Measurements from ENCODE around the gene GBA2.

The GBA2 gene

DNA sequence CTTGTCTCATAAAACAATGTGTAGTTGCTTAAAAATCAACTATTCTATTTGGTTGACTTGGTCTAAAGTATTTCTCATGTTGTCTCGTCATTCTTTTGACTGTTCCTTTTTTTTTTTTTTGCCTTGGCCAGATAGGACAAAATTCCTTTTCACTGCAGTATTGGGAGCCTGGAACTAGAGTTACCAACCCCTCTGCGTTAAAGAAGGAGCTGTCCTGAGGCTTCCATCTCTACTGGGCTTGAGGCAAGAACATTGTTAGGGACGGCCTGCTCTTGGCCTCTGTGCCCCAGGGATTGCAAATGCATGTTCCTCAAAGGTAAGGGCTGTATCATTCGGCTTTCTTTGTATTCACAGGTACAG, 41.0 kb upstream of the GBA2 start:
- Histone ChIP-seq H3K23ac (ENCODE audit: low read length) (no peak overlapping the region), H3K36me3 (ENCODE audit: control insufficient read depth in 1 of 2, insufficient read depth in 2 of 2, low read length in 2 of 2) (no peaks in the 10 kb centered on the region), H2AK5ac (ENCODE audit: low read length) (no peak overlapping the region), H3K9me3 (ENCODE audit: insufficient read depth, low read depth, low read length) (peaks cover 1% of the 10 kb centered on the region), H4K91ac (ENCODE audit: low read depth, low read length) (no peak overlapping the region), H4K12ac (ENCODE audit: low read depth, low read length) (no peak overlapping the region), H3K79me2 (ENCODE audit: control insufficient read depth, insufficient read depth, low read length, poor library complexity) (no peaks in the 10 kb centered on the region), H3K27me3 (ENCODE audit: insufficient read depth, low read length) (no peaks in the 10 kb centered on the region), H3K4me2 (ENCODE audit: low read length) (no peak overlapping the region), H2AFZ (ENCODE audit: insufficient read depth, low read length, poor library complexity) (no peak overlapping the region), H2BK12ac (ENCODE audit: low read length) (no peak overlapping the region), H3K9ac (ENCODE audit: low read length) (no peak overlapping the region), H3K4me1 (ENCODE audit: control insufficient read depth in 1 of 2, insufficient read depth in 2 of 2, low read length in 2 of 2) (peaks cover 11 to 25% of the 10 kb centered on the region in 2 experiments), H3K18ac (ENCODE audit: low read length) (no peak overlapping the region), H3K27ac (ENCODE audit: low read depth, low read length) (no peak overlapping the region), H3K14ac (ENCODE audit: low read length) (no peak overlapping the region), H3K4me3 (ENCODE audit: low read depth, low read length) (no peak overlapping the region), H2BK120ac (ENCODE audit: insufficient read depth, low read length, poor library complexity) (no peak overlapping the region), H4K8ac (ENCODE audit: low read depth, low read length) (no peak overlapping the region), H3K79me1 (ENCODE audit: low read length) (peaks cover 3% of the 10 kb centered on the region), H3K4ac (ENCODE audit: low read depth, low read length) (no peak overlapping the region), H2BK5ac (ENCODE audit: low read depth, low read length, poor library complexity) (no peak overlapping the region)
- no peak for DNase-seq
- no CpG with 5 or more reads among the region's 4 CpGs for WGBS (ENCODE audit: extremely low coverage, insufficient coverage, insufficient read length)

DNA sequence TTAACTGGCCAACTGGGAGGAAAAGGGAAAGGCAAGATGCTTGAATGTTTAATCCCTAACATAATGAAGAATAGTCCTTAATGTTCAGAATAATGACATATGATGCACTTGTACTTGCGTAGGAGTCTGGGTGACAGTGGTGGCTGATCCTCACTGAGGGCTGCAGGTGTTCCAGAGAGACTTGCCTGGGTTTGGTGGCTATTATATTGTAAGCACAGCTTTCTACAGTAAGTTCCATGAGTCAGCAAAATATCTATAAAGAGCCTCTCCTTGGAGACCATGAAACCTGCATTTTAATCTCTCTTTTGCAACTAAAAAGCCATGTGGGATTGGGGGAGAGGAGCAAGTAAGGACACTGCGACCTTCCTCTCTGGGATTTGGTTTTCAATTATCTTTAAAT, 40.5 kb upstream of the GBA2 start:
- Histone ChIP-seq H2BK120ac (ENCODE audit: insufficient read depth, low read length, poor library complexity) (no peak overlapping the region), H3K4ac (ENCODE audit: low read depth, low read length) (no peak overlapping the region), H3K23ac (ENCODE audit: low read length) (no peak overlapping the region), H3K14ac (ENCODE audit: low read length) (no peak overlapping the region), H2AFZ (ENCODE audit: insufficient read depth, low read length, poor library complexity) (no peak overlapping the region), H4K91ac (ENCODE audit: low read depth, low read length) (no peak overlapping the region), H4K8ac (ENCODE audit: low read depth, low read length) (no peak overlapping the region), H3K4me3 (ENCODE audit: low read depth, low read length) (no peak overlapping the region), H2BK12ac (ENCODE audit: low read length) (no peak overlapping the region), H3K27ac (ENCODE audit: low read depth, low read length) (no peak overlapping the region), H4K12ac (ENCODE audit: low read depth, low read length) (no peak overlapping the region), H2AK5ac (ENCODE audit: low read length) (no peak overlapping the region), H3K27me3 (ENCODE audit: insufficient read depth, low read length) (no peaks in the 10 kb centered on the region), H3K4me2 (ENCODE audit: low read length) (no peak overlapping the region), H3K4me1 (ENCODE audit: control insufficient read depth in 1 of 2, insufficient read depth in 2 of 2, low read length in 2 of 2) (peaks cover 11 to 25% of the 10 kb centered on the region in 2 experiments), H2BK5ac (ENCODE audit: low read depth, low read length, poor library complexity) (no peak overlapping the region), H3K9ac (ENCODE audit: low read length) (no peak overlapping the region), H3K36me3 (ENCODE audit: control insufficient read depth in 1 of 2, insufficient read depth in 2 of 2, low read length in 2 of 2) (no peaks in the 10 kb centered on the region), H3K9me3 (ENCODE audit: insufficient read depth, low read depth, low read length) (peaks cover 1% of the 10 kb centered on the region), H3K18ac (ENCODE audit: low read length) (no peak overlapping the region), H3K79me1 (ENCODE audit: low read length) (peaks cover 3% of the 10 kb centered on the region), H3K79me2 (ENCODE audit: control insufficient read depth, insufficient read depth, low read length, poor library complexity) (no peaks in the 10 kb centered on the region)
- WGBS (ENCODE audit: extremely low coverage, insufficient coverage, insufficient read length) = no CpG with 5 or more reads among the region's 2 CpGs
- no peak for DNase-seq

DNA sequence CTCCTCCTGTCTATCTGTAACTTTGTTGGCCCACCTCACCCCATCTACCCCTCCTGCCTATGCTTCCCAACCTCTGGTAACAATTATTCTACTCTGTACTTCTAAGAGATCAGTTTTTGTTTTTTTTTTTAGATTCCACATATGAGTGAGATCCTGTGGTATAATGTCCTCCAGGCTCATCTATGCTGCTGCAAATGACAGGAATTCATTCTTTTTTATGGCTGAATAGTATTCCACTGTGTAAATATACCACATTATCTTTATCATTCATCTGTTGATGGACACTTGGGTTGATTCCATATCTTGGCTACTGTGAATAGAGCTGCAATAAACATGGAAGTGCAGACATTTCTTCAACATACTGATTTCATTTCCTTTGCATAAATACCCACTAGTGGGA, 34.4 kb upstream of the GBA2 start:
- H3K18ac ChIP-seq (ENCODE audit: low read length) = no peak overlapping the region
- H3K9ac ChIP-seq (ENCODE audit: low read length) = no peak overlapping the region
- no peak overlapping the region for H2AK5ac ChIP-seq (ENCODE audit: low read length)
- H3K27me3 ChIP-seq (ENCODE audit: insufficient read depth, low read length) = no peaks in the 10 kb centered on the region
- H3K36me3 ChIP-seq (ENCODE audit: control insufficient read depth in 1 of 2, insufficient read depth in 2 of 2, low read length in 2 of 2) = no peaks in the 10 kb centered on the region
- no peak overlapping the region for H2AFZ ChIP-seq (ENCODE audit: insufficient read depth, low read length, poor library complexity)
- H3K4ac ChIP-seq (ENCODE audit: low read depth, low read length) = no peak overlapping the region
- no peak overlapping the region for H3K4me2 ChIP-seq (ENCODE audit: low read length)
- H3K9me3 ChIP-seq (ENCODE audit: insufficient read depth, low read depth, low read length) = peaks cover 1% of the 10 kb centered on the region
- no peak overlapping the region for H3K14ac ChIP-seq (ENCODE audit: low read length)
- H3K23ac ChIP-seq (ENCODE audit: low read length) = no peak overlapping the region
- H3K79me2 ChIP-seq (ENCODE audit: control insufficient read depth, insufficient read depth, low read length, poor library complexity) = no peaks in the 10 kb centered on the region
- no peaks in the 10 kb centered on the region for H3K79me1 ChIP-seq (ENCODE audit: low read length)
- H3K27ac ChIP-seq (ENCODE audit: low read depth, low read length) = no peak overlapping the region
- no peak overlapping the region for H4K12ac ChIP-seq (ENCODE audit: low read depth, low read length)
- H4K8ac ChIP-seq (ENCODE audit: low read depth, low read length) = no peak overlapping the region
- DNase-seq = no peak
- no peaks in the 10 kb centered on the region for H3K4me1 ChIP-seq (ENCODE audit: control insufficient read depth in 1 of 2, insufficient read depth in 2 of 2, low read length in 2 of 2)
- no peak overlapping the region for H3K4me3 ChIP-seq (ENCODE audit: low read depth, low read length)
- no peak overlapping the region for H2BK120ac ChIP-seq (ENCODE audit: insufficient read depth, low read length, poor library complexity)
- no peak overlapping the region for H4K91ac ChIP-seq (ENCODE audit: low read depth, low read length)
- no peak overlapping the region for H2BK5ac ChIP-seq (ENCODE audit: low read depth, low read length, poor library complexity)
- H2BK12ac ChIP-seq (ENCODE audit: low read length) = no peak overlapping the region

DNA sequence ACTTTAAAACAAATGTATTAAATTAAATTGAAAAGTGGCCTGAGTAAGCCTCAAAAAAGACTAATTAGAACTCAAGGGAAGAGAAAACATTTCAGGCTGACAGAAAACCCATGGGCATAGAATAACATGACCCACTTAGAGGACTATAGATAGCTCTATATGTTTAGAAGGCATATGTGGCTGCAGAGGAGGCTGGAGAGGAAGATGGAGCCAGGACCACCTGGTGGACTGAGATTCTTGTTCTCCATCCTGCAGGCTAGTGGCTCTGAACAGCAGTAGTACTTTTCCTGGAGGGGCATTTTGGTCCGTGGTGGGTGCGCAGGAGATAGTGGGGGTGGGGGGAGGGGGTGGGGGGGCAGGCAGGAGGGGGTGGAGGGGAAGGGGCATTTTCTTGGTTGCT, 32.0 kb upstream of the GBA2 start:
- Histone ChIP-seq H3K27ac (ENCODE audit: low read depth, low read length) (no peak overlapping the region), H3K36me3 (ENCODE audit: control insufficient read depth in 1 of 2, insufficient read depth in 2 of 2, low read length in 2 of 2) (no peaks in the 10 kb centered on the region), H3K79me1 (ENCODE audit: low read length) (no peaks in the 10 kb centered on the region), H2AK5ac (ENCODE audit: low read length) (no peak overlapping the region), H3K18ac (ENCODE audit: low read length) (no peak overlapping the region), H3K4me1 (ENCODE audit: control insufficient read depth in 1 of 2, insufficient read depth in 2 of 2, low read length in 2 of 2) (no peaks in the 10 kb centered on the region), H2BK5ac (ENCODE audit: low read depth, low read length, poor library complexity) (no peak overlapping the region), H2BK120ac (ENCODE audit: insufficient read depth, low read length, poor library complexity) (no peak overlapping the region), H3K14ac (ENCODE audit: low read length) (no peak overlapping the region), H2BK12ac (ENCODE audit: low read length) (no peak overlapping the region), H2AFZ (ENCODE audit: insufficient read depth, low read length, poor library complexity) (no peak overlapping the region), H4K8ac (ENCODE audit: low read depth, low read length) (no peak overlapping the region), H3K4ac (ENCODE audit: low read depth, low read length) (no peak overlapping the region), H3K27me3 (ENCODE audit: insufficient read depth, low read length) (no peaks in the 10 kb centered on the region), H3K23ac (ENCODE audit: low read length) (no peak overlapping the region), H3K4me2 (ENCODE audit: low read length) (no peak overlapping the region), H3K9ac (ENCODE audit: low read length) (no peak overlapping the region), H3K9me3 (ENCODE audit: insufficient read depth, low read depth, low read length) (peaks cover 1% of the 10 kb centered on the region), H3K79me2 (ENCODE audit: control insufficient read depth, insufficient read depth, low read length, poor library complexity) (no peaks in the 10 kb centered on the region), H3K4me3 (ENCODE audit: low read depth, low read length) (no peak overlapping the region), H4K12ac (ENCODE audit: low read depth, low read length) (no peak overlapping the region), H4K91ac (ENCODE audit: low read depth, low read length) (no peak overlapping the region)
- no CpG with 5 or more reads among the region's 2 CpGs for WGBS (ENCODE audit: extremely low coverage, insufficient coverage, insufficient read length)
- no peak for DNase-seq

DNA sequence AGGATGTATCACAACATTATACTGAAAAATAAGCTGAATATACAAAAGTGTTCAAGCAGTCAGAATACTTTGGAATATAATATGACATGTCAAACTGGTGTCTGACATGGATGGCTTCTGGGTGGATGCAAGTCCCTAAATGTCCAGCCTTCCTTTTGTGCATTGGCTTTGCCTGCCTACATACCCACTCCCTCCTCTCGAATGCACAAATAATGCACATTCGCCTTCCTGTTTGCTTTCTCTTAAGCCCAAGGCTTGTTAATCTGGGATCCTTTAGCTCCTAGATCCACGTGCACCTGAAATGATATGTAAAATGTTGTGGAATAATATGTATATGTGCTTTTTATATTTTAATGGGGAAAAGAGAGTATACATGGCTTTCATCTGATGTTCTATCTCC, 29.5 kb upstream of the GBA2 start:
- Histone ChIP-seq H3K4me2 (ENCODE audit: low read length) (no peak overlapping the region), H4K91ac (ENCODE audit: low read depth, low read length) (no peak overlapping the region), H3K4me3 (ENCODE audit: low read depth, low read length) (no peak overlapping the region), H3K14ac (ENCODE audit: low read length) (no peak overlapping the region), H3K79me1 (ENCODE audit: low read length) (no peaks in the 10 kb centered on the region), H3K18ac (ENCODE audit: low read length) (no peak overlapping the region), H3K4ac (ENCODE audit: low read depth, low read length) (no peak overlapping the region), H3K9me3 (ENCODE audit: insufficient read depth, low read depth, low read length) (no peaks in the 10 kb centered on the region), H2BK120ac (ENCODE audit: insufficient read depth, low read length, poor library complexity) (no peak overlapping the region), H2BK12ac (ENCODE audit: low read length) (no peak overlapping the region), H3K79me2 (ENCODE audit: control insufficient read depth, insufficient read depth, low read length, poor library complexity) (peaks cover 2% of the 10 kb centered on the region), H3K4me1 (ENCODE audit: control insufficient read depth in 1 of 2, insufficient read depth in 2 of 2, low read length in 2 of 2) (peaks cover 0 to 2% of the 10 kb centered on the region in 2 experiments), H2AFZ (ENCODE audit: insufficient read depth, low read length, poor library complexity) (no peak overlapping the region), H3K9ac (ENCODE audit: low read length) (no peak overlapping the region), H2AK5ac (ENCODE audit: low read length) (no peak overlapping the region), H3K27me3 (ENCODE audit: insufficient read depth, low read length) (no peaks in the 10 kb centered on the region), H4K12ac (ENCODE audit: low read depth, low read length) (no peak overlapping the region), H3K36me3 (ENCODE audit: control insufficient read depth in 1 of 2, insufficient read depth in 2 of 2, low read length in 2 of 2) (no peaks in the 10 kb centered on the region), H3K27ac (ENCODE audit: low read depth, low read length) (no peak overlapping the region), H4K8ac (ENCODE audit: low read depth, low read length) (no peak overlapping the region), H3K23ac (ENCODE audit: low read length) (no peak overlapping the region), H2BK5ac (ENCODE audit: low read depth, low read length, poor library complexity) (no peak overlapping the region)
- no CpG with 5 or more reads among the region's 3 CpGs for WGBS (ENCODE audit: extremely low coverage, insufficient coverage, insufficient read length)
- DNase-seq = no peak

All from trophoblast cell (in vitro differentiated cells and primary cell).